Transverse colon (tissue), 4 donors: Measurements from ENCODE around the gene AP2A1. TPM values are rescaled to one million over a fixed set of nuclear protein-coding genes. Genes with fewer than 3 reads are reported as not detected.

ENCODE experiments used
- DNase-seq: peaks from one replicate; pipeline ENCODE4 v3.0.0-alpha.2; 2019
- H3K27ac ChIP-seq, 4 donors: fragments of 200-600 bp; sonication (generic); 2 replicates each; pipeline ENCODE4 v1.5.1; 2016 to 2018; ENCODE audit warnings: inconsistent platforms in 4 of 4
- H3K27me3 ChIP-seq: fragments of 200-600 bp; sonication (generic); 2 replicates; pipeline ENCODE4 v1.5.1; 2017; ENCODE audit warnings: inconsistent platforms
- H3K36me3 ChIP-seq, 4 donors: fragments of 200-600 bp; sonication (generic); 2 replicates each; pipeline ENCODE4 v1.5.1; 2017 to 2019; ENCODE audit warnings: inconsistent platforms in 4 of 4
- H3K4me1 ChIP-seq, 4 donors: fragments of 200-600 bp; sonication (generic); 2 replicates each; pipeline ENCODE4 v1.5.1; 2017 to 2020; ENCODE audit warnings: inconsistent platforms in 4 of 4
- H3K4me3 ChIP-seq, 4 donors: fragments of 200-600 bp; sonication (generic); 1 replicate in 1 of 4; 2 replicates in 3 of 4; pipeline versions ENCODE4 v1.5.1 to v1.6.1; 2017 to 2019; ENCODE audit warnings: inconsistent platforms in 4 of 4
- H3K9me3 ChIP-seq, 2 donors: fragments of 200-600 bp; sonication (generic); 2 replicates each; pipeline ENCODE4 v1.5.1; 2017 to 2019; ENCODE audit warnings: inconsistent platforms in 2 of 2
- CTCF ChIP-seq, 5 experiments: fragments of 200-600 bp in 3 of 5; fragments of 450-650 bp in 2 of 5; sonication (generic) in 3 of 5; IDR thresholded peaks; 1 replicate in 2 of 5; 2 replicates in 3 of 5; pipeline ENCODE4 v1.5.1; 2016 to 2017; ENCODE audit warnings: antibody characterized with exemption in 5 of 5, inconsistent platforms in 3 of 5, mild to moderate bottlenecking in 2 of 5, moderate library complexity in 1 of 5
- EP300 ChIP-seq: sonication (generic); formaldehyde crosslinking; IDR thresholded peaks from one replicate; pipeline ENCODE4 v1.6.1; 2017; ENCODE audit warnings: antibody characterized with exemption, low read depth
- POLR2A ChIP-seq: fragments of 450-650 bp; IDR thresholded peaks from one replicate; pipeline ENCODE4 v1.6.1; 2016; ENCODE audit warnings: antibody characterized with exemption, mild to moderate bottlenecking, moderate library complexity
- POLR2AphosphoS5 ChIP-seq, 3 donors: sonication (generic); formaldehyde crosslinking; IDR thresholded peaks; one replicate each; pipeline ENCODE4 v1.6.1; 2016; ENCODE audit warnings: antibody characterized with exemption in 3 of 3
- WGBS, 2 donors: methylation state at CpG; one replicate each; pipeline ENCODE4 v1.1.5; 2018; ENCODE audit warnings: low coverage in 1 of 2; 5-methylcytosine and 5-hydroxymethylcytosine counted together
- in situ Hi-C, 4 donors: fragments of 200-750 bp; cut with MboI; loops; one replicate each; pipeline versions ENCODE4 v1.15.0 to v1.15.1; 2017; ENCODE audit warnings: low sequenced_read_pairs in 3 of 4, low pct_ligation_motif_present in 1 of 4, low pct_unique_long_range_greater_than_20kb in 1 of 4
- intact Hi-C: fragments of 100-400 bp; cut with DNase I; formaldehyde crosslinking; loops from one replicate; pipeline ENCODE4 v1.15.1; 2023; ENCODE audit warnings: low total_unique reads
- total RNA-seq, 4 donors: library from RNA; depleted of rRNA; stranded (reverse); fragments of >200 nt; gene quantifications; one replicate each; pipeline ENCODE4 v1.1.0, GENCODE V29; 2016

AP2A1 gene
- total RNA-seq, 4 donors from 2014 or later = 71.1 to 125 (median 93.0) TPM

- H3K4me3 ChIP-seq = no peak overlapping the region
- in situ Hi-C loops = no loop called here
- no peaks in the 10 kb centered on the region for H3K36me3 ChIP-seq
- no peaks in the 10 kb centered on the region for H3K27me3 ChIP-seq
- no peaks in the 10 kb centered on the region for H3K9me3 ChIP-seq
- intact Hi-C loops = no loop called here
- TF ChIP-seq CTCF (IDR thresholded peaks at IDR 0.05) (no peak), POLR2AphosphoS5 (IDR thresholded peaks at IDR 0.05) (no peak), POLR2A (no peak), EP300 (no peak)
- H3K4me1 ChIP-seq = peaks cover 0 to under 1% (median 0%) of the 10 kb centered on the region in 4 donors
- no peak overlapping the region for H3K27ac ChIP-seq
- DNase-seq = no peak
- 78% methylated on average over 7 to 18 of the region's 18 CpGs for WGBS, 2 donors
These were observed 77.6 kb downstream of the AP2A1 start for GRCh38 chr19:49844138-49845095.

GRCh38 chr19:49845414-49845813, 78.6 kb downstream of the AP2A1 start:
- no peak overlapping the region for H3K4me3 ChIP-seq
- H3K27me3 ChIP-seq = no peaks in the 10 kb centered on the region
- WGBS, 2 donors = 67 to 70% methylated on average over 1 to 3 of the region's 3 CpGs
- H3K36me3 ChIP-seq = no peaks in the 10 kb centered on the region
- H3K9me3 ChIP-seq = no peaks in the 10 kb centered on the region
- TF ChIP-seq EP300 (no peak), POLR2A (no peak), CTCF (IDR thresholded peaks at IDR 0.05) (no peak), POLR2AphosphoS5 (IDR thresholded peaks at IDR 0.05) (no peak)
- in situ Hi-C loops (no loop called here), intact Hi-C loops (no loop called here)
- no peak overlapping the region for H3K27ac ChIP-seq
- H3K4me1 ChIP-seq = peaks cover 0 to 9% (median 5%) of the 10 kb centered on the region in 4 donors
- DNase-seq = no peak

GRCh38 chr19:49846408-49846807, 79.6 kb downstream of the AP2A1 start:
- 62 to 70% methylated on average over 2 to 5 of the region's 5 CpGs for WGBS, 2 donors
- Histone ChIP-seq H3K4me3 (no peak overlapping the region), H3K9me3 (no peaks in the 10 kb centered on the region), H3K36me3 (no peaks in the 10 kb centered on the region), H3K27ac (no peak overlapping the region), H3K27me3 (no peaks in the 10 kb centered on the region), H3K4me1 (peaks cover 0 to 9% (median 6%) of the 10 kb centered on the region in 4 donors)
- DNase-seq = no peak
- in situ Hi-C loops = no loop called here
- TF ChIP-seq POLR2AphosphoS5 (IDR thresholded peaks at IDR 0.05) (no peak), EP300 (no peak), CTCF (IDR thresholded peaks at IDR 0.05) (no peak), POLR2A (no peak)
- intact Hi-C loops = no loop called here

GRCh38 chr19:49847731-49848696, 81.2 kb downstream of the AP2A1 start:
- peaks cover 11 to 22% (median 16%) of the 10 kb centered on the region in 4 donors for H3K4me1 ChIP-seq
- no peak overlapping the region for H3K4me3 ChIP-seq
- DNase-seq = no peak
- WGBS, 2 donors = 77 to 83% methylated on average over 4 to 10 of the region's 10 CpGs
- in situ Hi-C loops (no loop called here), intact Hi-C loops (no loop called here)
- H3K36me3 ChIP-seq = no peaks in the 10 kb centered on the region
- no peaks in the 10 kb centered on the region for H3K9me3 ChIP-seq
- H3K27me3 ChIP-seq = no peaks in the 10 kb centered on the region
- TF ChIP-seq POLR2AphosphoS5 (IDR thresholded peaks at IDR 0.05) (no peak), EP300 (no peak), POLR2A (no peak)
- no peak overlapping the region for H3K27ac ChIP-seq
